ENCODE data around the gene IQCB1. TPM values are rescaled to one million over a fixed set of nuclear protein-coding genes. Genes with fewer than 3 reads are reported as not detected.
"Not testable (repeated sequence)": the region's sequence is repeated elsewhere in the genome, so short reads cannot be mapped to it uniquely, and the experiment has no call there.

The IQCB1 gene
- polyA plus RNA-seq, 3 donors = 32.9 to 45.4 (median 34.1) TPM

DNA sequence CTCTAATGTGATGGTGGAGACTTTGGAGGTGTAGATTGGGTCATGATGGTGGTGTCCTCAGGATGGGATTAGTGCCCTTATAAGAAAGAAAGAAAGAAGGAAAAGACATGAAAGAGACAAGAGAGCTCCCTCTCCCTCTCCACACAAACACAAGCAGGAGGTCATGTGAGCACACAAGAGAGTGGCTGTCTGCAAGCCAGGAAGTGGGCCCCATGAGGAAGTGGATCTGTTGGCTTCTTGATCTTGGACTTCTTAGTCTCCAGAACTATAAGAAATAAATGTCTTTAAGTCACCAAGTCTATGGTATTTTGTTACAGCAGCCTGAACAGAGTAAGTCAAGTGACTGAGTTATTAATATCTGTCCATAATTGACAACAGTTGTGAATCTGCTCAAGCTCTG, 17.1 kb downstream of the IQCB1 start:
- no peak for DNase-seq (ENCODE audit: low read depth in 3 of 3, low spot score in 2 of 3)

DNA sequence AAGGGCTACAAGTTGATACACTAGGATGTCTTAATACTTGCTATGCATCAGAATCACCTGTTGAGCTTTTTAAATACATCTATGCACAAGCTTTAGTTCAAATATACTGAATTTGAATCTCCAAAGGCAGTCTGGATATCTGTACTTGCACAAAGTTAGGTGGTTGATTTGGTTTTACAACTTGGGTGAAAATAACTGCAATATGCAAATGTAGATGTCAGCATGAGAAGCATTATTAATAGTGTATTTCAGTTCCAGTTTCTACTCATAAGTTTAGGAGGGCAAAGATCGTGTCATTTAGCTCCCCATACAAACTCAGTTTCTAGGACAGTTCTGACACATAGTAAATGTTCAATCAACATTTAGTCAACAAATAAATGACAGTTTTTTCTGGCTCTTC, 25.6 kb downstream of the IQCB1 start:
- no peak for DNase-seq (ENCODE audit: low read depth in 3 of 3, low spot score in 2 of 3)

GRCh38 chr3:121803771-121804320, 31.0 kb downstream of the IQCB1 start:
- no peak for DNase-seq (ENCODE audit: low read depth in 3 of 3, low spot score in 2 of 3)

DNA sequence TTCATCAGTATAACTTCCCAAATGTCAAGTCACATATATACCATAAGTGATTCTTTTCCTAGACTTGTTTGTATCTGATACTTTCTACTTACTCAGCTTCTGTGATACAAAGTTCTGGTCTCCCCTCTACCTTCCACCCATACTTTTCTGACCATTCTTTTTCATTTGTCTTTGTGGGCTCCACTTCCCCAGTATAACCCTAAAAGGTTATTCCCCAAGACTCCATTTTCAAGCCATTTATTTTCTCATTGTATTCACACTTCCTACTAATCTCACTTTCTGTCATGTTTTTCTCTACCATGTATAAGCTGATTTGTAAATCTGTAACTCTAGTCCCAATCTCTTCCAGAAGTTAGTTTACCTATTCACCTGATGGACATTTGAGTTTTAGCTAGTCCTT, 34.0 kb downstream of the IQCB1 start:
- DNase-seq (ENCODE audit: low read depth in 3 of 3, low spot score in 2 of 3) = no peak

- DNase-seq (ENCODE audit: low read depth in 3 of 3, low spot score in 2 of 3) = no peak
These were observed 37.9 kb downstream of the IQCB1 start for GRCh38 chr3:121796970-121797369.

GRCh38 chr3:121794264-121794983, 40.4 kb downstream of the IQCB1 start:
- no peak for DNase-seq (ENCODE audit: low read depth in 3 of 3, low spot score in 2 of 3)

DNA sequence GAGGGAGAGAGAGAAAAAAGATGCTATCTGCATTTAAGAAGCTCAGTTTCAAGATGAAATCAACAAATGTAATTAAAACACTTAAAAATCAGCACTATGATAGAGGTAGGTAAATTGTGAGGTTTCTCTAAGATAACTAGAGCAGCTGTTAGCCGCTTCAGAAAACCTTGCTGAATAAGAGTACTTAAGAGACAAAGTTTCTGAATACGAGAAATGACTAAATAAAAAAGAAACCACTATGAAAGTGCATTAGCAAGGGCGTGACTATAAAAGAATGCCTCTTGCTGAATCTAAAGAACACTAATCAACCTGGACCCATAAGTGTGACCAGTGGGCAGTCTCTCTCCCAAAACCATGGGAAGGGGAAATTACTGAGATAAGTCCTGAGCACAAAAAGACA, 41.8 kb downstream of the IQCB1 start:
- no peak for DNase-seq (ENCODE audit: low read depth in 3 of 3, low spot score in 2 of 3)

DNA sequence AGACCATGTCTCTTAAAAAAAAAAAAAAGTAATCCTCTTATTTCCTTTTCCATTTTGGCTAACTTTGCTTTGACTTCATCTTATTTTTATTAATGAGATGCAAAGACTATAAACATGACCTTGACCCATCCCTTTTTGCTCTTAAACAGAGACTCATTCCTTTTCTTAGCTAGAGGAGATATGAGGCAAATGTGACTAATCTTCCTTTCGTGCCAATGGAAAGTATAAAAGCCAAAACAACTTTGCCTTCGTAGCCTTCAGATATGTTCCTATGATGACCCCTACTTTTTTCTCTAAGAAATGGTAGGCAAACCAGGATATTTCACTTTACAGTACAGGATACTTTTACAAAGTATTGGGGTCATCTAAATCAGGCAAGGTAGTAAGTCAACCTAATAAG, 48.4 kb downstream of the IQCB1 start:
- DNase-seq (ENCODE audit: low read depth in 3 of 3, low spot score in 2 of 3) = no peak

DNA sequence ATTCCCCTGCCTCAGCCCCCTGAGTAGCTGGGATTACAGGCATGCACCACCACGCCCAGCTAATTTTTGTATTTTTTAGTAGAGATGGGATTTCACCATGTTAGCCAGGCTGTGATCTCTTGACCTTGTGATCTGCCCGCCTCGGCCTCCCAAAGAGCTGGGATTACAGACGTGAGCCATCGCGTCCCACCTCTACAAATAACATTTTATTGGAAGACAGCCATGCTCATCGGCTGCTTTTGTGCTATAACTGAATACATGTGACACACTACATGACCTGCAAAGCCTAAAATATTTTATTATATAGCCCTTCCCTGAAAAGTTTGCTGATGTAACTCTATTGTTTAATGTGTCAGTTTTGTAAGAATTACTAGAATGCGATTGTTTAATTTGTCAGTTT, 52.1 kb downstream of the IQCB1 start:
- DNase-seq (ENCODE audit: low read depth in 3 of 3, low spot score in 2 of 3) = not testable (repeated sequence)

DNA sequence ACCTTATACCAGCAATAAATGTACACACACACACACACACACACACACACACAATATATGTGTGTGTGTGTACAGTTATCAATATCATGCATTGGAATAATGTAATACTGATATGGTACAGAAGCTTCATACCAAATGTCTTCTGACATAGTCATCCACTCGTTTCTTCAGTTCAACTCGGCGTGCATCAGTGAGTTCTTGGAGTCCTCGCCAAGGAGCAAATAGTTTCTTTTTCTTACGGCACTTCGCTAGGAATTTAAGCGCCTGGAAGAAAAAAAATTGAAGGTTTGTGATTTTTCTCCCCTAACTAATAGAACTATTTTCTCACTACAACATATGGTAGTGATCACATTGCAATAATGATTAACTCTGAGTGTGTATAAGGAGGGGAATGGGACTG, 53.2 kb downstream of the IQCB1 start:
- DNase-seq (ENCODE audit: low read depth in 3 of 3, low spot score in 2 of 3) = no peak

- not testable (repeated sequence) for DNase-seq (ENCODE audit: low read depth in 3 of 3, low spot score in 2 of 3)
These were observed 59.8 kb downstream of the IQCB1 start for GRCh38 chr3:121775095-121775494.

DNA sequence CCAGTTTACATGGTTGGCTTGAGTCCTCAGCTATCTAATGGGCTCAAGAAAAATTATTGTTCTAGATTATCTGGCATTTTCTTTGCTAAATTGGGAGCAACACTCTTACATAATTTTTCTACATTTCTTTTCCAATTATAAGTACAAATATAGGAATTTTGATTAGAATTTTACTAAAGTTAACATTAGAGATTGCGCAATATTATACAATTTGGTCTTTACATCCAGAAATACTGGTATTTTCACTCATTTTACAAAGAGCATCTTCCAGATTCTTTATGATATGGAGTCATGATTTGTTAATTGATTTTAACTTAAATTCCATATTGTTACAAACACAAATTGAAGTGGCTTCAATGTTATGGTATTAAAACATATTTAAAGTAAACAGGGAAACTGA, 65.6 kb downstream of the IQCB1 start:
- no peak for DNase-seq (ENCODE audit: low read depth in 3 of 3, low spot score in 2 of 3)

DNA sequence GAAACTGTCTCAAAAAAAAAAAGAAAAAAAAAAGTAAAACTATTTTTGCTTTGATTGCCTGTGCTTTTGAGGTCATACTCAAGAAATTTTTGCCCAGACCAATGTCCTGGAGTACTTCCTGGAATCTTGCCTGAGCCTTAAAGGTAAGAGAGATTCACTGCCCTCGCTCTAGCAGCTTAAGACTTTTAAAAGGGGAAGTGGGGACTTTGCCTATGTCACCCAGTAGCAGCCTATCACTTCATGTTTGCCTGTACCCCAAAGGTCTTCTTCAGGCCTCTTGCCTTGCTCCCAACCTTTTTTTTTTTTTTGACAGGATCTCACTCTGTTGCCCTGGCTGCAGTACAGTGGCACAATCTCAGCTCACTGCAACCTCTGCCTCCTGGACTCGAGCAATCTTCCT, 66.4 kb downstream of the IQCB1 start:
- DNase-seq (ENCODE audit: low read depth in 3 of 3, low spot score in 2 of 3) = no peak

GRCh38 chr3:121759541-121760202, 75.2 kb downstream of the IQCB1 start:
- no peak for DNase-seq (ENCODE audit: low read depth in 3 of 3, low spot score in 2 of 3)

- no peak for DNase-seq (ENCODE audit: low read depth in 3 of 3, low spot score in 2 of 3)
These were observed 76.0 kb downstream of the IQCB1 start for GRCh38 chr3:121758727-121759450.

DNA sequence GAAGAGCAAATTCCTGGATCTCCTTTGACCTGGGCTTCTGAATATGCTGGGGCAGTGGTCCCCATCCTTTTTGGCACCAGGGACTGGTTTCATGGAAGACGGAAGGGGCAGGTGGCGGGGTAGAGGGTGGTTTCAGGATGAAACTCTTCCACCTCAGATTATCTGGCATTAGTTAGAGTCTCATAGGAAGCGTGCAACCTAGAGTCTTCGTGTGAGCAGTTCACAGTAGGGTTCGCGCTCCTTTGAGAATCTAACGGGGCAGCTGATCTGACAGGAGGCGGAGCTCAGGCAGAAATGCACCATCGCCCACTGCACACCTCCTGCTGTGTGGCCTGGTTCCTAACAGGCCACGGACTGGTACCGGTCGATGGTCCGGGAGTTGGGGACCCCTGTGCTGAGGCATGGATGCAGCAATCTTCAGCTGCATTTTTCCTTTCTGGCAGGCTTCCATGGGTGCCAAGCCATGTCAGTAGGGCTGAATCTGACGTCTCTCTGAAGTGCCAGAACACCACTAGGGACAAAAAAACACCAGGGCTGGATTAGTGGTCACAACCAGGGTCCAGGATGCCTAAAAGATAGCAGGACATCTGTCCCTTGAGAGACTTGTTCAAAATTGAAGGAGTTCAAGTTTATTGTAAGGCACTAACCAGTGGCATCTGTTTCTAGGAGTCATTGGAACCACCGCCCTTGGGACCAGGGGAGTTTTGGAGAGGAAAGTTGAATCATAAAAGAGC, 76.9 kb downstream of the IQCB1 start:
- DNase-seq (ENCODE audit: low read depth in 3 of 3, low spot score in 2 of 3) = no peak

DNA sequence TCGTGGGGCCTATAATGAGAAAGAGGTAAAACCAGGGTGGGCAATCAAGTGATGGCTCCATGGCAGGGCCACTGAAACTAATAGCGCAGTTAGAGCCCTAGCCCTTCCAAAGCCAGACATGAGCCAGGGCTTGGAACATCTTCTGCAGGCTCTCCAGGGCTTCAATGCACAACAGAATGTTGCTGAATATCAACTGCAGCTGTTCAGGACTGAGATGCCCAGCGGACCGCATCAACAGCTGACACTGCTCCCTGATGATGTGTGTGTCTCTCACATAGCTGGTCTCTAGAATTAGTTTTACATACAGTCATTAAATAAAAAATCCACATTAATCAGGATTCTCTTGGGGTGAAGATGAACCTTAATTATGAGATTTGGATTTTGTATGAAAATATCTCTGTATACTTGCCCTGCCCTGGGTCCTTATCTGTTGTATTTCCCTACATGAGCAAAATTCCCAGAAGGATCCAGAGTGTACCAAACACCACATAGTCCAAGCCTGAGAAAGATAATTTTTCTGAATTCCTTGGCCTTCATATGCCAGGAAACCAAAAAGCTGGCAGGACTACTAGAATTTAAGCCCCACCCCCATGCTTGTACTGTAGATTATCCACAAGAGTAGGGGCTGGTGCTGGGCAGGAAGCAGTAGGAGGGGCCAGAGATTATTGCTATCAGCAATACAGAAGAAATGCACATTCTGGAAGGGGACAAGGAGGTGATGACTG, 77.6 kb downstream of the IQCB1 start:
- peak in 1 of 3 donors; percentile 16 for DNase-seq (ENCODE audit: low read depth in 3 of 3, low spot score in 2 of 3)

DNA sequence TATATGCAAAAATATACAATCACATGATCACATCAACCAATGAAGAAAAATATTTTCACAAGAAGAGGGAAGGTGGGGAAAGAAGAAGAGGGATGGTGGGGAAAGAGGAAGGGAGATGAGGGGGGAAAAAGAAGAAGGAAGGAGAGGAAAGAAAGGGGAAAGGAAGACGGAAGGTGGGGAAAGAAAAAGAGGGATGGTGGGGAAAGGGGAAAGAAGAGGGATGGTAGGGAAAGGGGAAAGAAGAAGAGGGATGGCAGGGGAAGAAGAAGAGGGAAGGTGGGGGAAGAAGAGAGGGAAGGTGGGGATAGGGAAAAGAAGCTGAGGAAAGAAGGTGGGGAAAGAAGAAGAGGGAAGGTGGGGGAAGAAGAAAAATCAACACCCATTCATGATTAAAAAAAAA, 82.1 kb downstream of the IQCB1 start:
- no peak for DNase-seq (ENCODE audit: low read depth in 3 of 3, low spot score in 2 of 3)

GRCh38 chr3:121752261-121752660, 82.6 kb downstream of the IQCB1 start:
- DNase-seq (ENCODE audit: low read depth in 3 of 3, low spot score in 2 of 3) = no peak

- no peak for DNase-seq (ENCODE audit: low read depth in 3 of 3, low spot score in 2 of 3)
These were observed 84.8 kb downstream of the IQCB1 start for GRCh38 chr3:121750087-121750415.

Measured in right renal cortex interstitium (tissue), 3 donors.